NCI-H1436 (cell line): Measurements from ENCODE around the gene CDAN1.

Experiments used
- DNase-seq: peaks from one replicate; lab custom pipeline; 2025; lab: John Stamatoyannopoulos, UW

CDAN1 gene

DNA sequence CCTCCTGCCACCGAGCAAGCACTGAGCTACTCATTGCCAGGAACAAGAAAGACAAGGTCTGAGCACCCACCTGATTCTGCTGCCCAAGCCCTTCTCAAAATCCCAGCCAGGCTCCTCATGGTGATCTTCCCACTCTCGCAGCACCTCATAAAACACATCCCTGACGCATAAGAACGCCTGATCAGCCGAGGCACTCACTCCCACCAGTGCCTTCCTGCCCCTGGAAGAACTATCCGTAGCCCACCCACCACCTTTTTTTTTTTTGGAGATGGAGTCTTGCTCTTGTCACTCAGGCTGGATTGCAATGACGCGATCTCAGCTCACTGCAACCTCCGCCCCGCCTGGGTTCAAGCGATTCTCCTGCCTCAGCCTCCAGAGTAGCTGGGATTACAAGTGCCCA is 3.9 kb downstream of the CDAN1 start:
- no peak for DNase-seq

DNA sequence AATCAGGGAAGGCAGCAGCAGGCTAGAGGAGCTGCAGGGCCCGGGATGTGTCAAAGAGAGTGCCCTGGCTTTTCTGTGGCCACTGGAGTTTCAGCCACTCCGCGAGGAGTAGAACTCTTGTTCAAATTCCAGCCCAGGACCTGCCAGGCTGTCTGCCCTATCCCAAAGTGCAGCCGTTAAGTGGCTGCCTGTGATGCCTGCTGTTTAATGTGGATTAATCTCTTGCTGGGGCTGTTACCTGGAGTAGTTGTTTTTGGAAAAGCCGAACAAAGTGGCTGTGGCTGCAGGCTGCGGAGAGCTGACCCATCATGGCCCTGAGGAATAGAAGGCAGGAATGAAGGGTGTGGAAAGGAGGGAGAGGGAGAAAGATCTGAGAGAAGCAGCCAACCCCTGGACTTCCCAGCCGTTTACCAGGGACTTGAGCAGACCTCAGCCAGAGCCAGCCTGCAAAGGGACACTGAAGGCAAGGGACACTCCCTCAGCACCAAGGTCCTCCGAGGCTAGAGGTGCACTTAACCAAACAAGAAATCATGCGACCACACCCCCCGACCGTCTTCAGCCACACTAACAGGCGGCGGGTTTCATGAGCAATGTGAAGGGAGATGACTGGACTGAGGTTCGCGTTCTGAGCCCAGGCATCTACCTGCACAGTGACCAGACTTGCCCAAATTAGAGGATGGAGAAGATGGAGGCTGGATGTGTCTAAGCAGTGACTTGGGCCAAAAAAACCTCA is 4.7 kb downstream of the CDAN1 start:
- DNase-seq: no peak

DNA sequence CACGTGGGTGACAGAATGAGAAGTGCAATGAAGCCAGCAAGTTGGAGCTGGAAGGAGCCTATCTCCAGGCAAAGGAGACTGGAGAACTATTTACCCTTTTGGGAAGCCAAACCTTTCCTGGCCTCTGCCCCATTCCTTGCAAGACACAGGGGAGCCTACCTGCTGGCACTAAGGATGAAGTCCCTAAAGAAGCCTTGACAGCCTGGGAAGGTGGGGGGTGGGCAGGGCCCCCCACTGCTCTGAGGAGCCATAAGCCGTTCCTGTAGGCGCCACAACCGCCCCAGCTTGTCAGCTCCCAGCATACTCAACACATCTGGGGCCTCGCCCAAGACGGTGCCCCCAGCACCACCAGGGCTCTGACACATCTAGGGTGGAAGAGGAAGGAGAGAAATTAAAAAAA is 5.5 kb downstream of the CDAN1 start:
- DNase-seq: no peak

DNA sequence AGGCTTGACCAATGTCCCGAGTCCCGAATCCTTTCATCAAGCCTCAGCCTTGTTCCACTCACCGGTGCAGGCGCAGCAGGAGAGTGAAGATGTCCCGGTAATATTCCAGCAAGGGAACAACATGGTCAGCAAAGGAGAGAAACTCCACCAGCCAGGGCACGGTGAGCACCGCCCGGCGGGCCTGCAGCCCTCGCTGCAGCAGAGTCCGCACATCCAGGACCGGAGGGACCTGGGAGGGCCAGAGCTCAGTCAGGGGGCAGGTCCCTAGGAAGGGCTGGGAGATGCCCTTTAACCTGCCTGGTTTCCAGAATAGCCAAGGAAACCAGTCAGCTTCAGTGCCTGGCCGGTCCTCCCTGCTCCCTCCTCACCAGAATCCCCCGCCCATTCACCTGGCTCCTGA is 6.4 kb downstream of the CDAN1 start:
- no peak for DNase-seq

- DNase-seq: no peak
Observed at GRCh38 chr15:42730135-42730534, 6.8 kb downstream of the CDAN1 start.

GRCh38 chr15:42729409-42729808 is 7.5 kb downstream of the CDAN1 start:
- no peak for DNase-seq

DNA sequence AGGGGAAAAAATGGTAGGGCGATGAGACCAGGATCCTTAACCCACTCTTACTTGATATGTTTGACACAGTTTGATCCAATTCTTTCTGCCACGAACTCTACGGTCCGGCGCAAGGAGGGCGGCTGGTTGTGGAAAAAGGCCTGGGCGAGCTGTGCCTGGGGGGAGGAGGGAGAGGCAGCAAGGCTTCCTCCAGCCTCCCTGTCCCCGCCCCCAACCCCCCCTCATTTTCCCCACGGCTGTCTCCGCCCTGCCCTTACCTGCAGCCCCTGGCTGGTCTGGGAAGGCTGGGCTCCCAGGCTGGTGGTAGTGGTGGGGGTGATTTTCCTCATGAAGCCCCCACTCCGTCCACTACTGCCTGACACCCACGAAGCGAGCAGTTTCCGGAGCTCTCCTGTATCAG is 8.0 kb downstream of the CDAN1 start:
- no peak for DNase-seq

DNA sequence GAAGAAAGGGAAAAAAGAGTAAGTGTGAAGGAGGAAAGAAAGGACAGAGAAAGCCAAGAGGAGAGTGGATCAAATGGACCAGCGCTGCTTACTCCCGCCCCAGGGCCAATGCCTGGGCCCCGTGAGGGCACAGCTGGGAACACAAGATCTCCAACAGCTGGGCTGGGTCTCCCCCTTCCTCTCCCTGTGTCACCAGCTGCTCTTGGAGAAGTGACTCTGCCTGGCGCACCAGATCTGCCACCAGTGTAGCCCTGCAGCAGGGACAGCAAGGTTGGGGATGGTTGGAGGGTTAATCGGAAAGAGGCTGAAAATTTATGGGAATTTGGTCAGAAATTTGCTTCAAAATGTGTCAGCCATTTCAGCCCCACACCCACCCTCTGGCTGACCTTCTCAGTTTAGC is 8.4 kb downstream of the CDAN1 start:
- DNase-seq: no peak

DNA sequence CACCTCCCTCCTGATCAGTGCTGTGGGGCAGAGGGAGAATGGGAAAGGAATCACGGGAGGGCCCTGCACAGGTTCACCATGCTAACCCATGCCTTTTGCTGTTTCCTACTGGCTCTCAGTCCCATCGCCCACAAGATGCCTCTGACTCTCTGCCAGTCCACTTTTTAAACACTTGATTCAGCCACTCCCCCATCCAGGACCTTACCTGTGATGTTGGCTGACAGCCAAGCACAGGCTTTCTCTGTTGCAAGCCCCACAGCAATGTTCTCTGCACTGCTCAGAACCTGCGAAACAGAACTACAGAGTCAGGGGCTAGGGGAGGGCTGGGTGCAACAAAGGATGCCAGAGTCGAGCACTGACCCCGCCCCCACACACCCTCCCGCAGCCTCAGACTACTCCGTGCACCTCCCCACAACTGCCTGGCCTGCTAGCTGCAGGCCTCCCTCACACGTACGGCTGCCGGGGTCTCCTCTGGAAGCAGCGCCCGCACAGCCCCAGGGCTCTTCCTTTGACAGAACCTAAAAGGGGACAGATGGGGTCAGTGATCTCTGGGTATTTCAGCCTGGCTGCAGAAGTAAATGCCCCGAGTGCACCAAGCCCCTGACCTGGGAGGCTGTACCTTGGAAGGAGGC is 9.1 kb downstream of the CDAN1 start:
- DNase-seq: no peak

GRCh38 chr15:42726114-42726513 is 10.8 kb downstream of the CDAN1 start:
- DNase-seq: no peak

GRCh38 chr15:42725331-42725903 is 11.5 kb downstream of the CDAN1 start:
- DNase-seq: no peak

DNA sequence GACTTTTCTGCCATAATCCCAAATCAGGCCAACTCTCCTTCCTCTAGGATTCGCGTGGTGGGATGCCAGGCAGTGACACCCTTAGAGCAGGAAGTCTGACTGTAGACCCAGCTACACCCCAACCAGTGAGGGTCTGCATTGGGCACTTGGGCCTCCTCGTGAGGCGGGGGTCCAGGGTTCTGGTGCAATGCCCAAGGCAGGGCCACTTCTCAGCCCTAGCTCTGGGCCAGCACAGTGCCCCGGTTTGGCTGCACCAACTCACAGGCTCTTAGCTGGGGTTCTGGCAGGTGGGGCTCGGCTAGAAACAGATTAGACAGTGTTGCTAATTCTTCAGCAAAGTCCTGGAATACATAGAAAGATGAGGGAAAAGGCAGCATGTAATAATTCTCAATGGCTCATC is 12.7 kb downstream of the CDAN1 start:
- DNase-seq: no peak

- DNase-seq: no peak
Observed at GRCh38 chr15:42723068-42723467, 13.9 kb downstream of the CDAN1 start.

- DNase-seq: no peak
Observed at GRCh38 chr15:42721916-42722315, 15.0 kb downstream of the CDAN1 start.

GRCh38 chr15:42721016-42721415 is 15.9 kb downstream of the CDAN1 start:
- DNase-seq: no peak

GRCh38 chr15:42720071-42720470 is 16.9 kb downstream of the CDAN1 start:
- no peak for DNase-seq

- no peak for DNase-seq
Observed at GRCh38 chr15:42719043-42719442, 17.9 kb downstream of the CDAN1 start.

DNA sequence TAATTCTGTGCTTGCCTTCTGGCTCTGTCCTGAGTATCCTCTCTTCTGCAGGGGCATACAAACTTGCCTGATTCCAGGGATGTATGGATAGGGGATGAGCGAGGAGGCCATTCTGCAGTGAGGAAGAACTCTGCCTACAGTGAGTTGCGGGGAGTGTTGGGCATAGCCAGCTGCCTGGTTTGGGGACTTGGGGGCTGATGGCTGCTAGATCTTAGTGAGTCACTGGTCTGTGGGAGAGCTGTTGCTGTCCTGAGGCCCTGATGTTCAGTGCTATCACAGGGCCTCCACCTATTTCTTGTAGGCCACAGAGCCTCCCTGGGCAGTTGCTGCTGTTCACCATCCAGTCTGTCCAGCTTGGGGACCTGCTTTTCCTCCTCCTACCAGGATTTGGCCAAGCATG is 20.3 kb downstream of the CDAN1 start:
- DNase-seq: no peak

- no peak for DNase-seq
Observed at GRCh38 chr15:42716125-42716524, 20.8 kb downstream of the CDAN1 start.

DNA sequence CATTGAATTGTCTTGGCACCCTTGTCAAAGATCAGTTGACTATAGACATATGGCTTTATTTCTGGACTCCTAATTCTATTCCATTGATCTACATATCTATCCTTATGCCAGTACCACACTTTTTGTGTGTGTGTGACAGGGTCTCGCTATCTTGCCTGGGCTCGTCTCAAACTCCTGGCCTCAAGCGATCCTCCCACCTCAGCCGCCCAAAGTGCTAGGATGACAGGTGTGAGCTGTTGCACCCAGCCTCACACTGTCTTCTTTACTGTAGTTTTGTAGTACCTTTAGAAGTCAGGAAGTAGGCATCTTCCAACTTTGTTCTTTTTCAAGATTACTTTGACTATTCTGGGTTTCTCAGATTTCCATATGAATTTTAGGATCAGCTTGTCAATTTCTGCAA is 24.3 kb downstream of the CDAN1 start:
- no peak for DNase-seq

DNA sequence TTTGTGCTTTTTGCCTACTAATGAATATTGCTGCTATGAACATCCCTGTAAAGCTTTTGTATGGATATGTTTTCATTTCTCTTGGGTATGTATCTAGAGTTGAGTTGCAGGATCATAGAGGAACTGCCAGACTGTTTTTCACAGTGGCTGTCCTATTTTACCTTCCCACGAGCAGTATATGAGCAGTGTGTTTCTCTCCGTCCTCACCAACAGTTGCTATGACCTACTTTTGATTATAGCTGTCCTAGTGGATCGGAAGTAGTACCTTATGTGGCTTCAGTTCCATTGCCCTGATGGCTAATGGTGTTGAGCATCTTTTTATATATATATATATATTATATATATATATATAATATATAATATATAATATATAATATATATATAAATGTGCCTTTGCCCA is 25.2 kb downstream of the CDAN1 start:
- DNase-seq: no peak

GRCh38 chr15:42710662-42711061 is 26.3 kb downstream of the CDAN1 start:
- no peak for DNase-seq

- no peak for DNase-seq
Observed at GRCh38 chr15:42707873-42708544, 28.9 kb downstream of the CDAN1 start.
